ENCODE results near the gene ZFHX3. TPM values are rescaled to one million over a fixed set of nuclear protein-coding genes. Genes with fewer than 3 reads are reported as not detected.

The ZFHX3 gene
- total RNA-seq, 1 experiment from 2014 or later: 1.5 TPM

DNA sequence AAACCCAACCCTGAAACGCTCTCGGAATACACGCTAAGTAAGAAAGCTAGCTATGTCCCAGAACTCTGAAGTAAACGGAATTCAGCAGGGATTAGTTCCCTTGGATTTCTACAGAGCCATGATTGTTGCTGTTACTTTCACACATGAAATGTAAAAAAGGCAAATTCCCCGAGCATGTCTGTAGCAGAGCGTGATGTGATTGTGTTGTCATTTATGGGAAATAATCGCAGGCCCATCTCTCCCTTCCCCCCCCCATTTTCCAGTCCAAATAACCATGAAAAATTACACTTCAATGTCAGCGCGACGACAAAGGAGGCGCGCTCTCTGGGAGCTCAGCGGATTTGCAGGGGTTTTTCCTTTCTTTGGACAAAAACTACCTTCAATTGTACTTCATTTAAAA lies 209.0 kb downstream of the ZFHX3 start:
- H2AK5ac ChIP-seq (ENCODE audit: insufficient read length, low read length): no peak overlapping the region
- no peaks in the 10 kb centered on the region for H3K9me3 ChIP-seq (ENCODE audit: control insufficient read depth, low read depth, low read length)
- H4K91ac ChIP-seq (ENCODE audit: insufficient read length, low read depth, low read length): no peak overlapping the region
- Mint-ChIP-seq H3K27ac (no peak overlapping the region; a peak in 2 of 7 replicates), H3K36me3 (ENCODE audit: insufficient read depth in 1 of 3, low read depth in 3 of 3) (no peaks in the 10 kb centered on the region), H3K4me1 (peaks cover 10 to 14% of the 10 kb centered on the region in 2 experiments), H3K9me3 (no peaks in the 10 kb centered on the region), H3K27me3 (ENCODE audit: low read depth) (peaks cover 2% of the 10 kb centered on the region), H3K4me3 (no peak overlapping the region)
- H4K8ac ChIP-seq (replicated peaks; ENCODE audit: insufficient read length, low read depth, low read length): no peak overlapping the region
- no peaks in the 10 kb centered on the region for H3K79me2 ChIP-seq (ENCODE audit: insufficient read depth, low read length)
- no peak overlapping the region for H3K56ac ChIP-seq (ENCODE audit: insufficient read length, low read depth, low read length)
- H3K23ac ChIP-seq (ENCODE audit: insufficient read length, low read depth, low read length): no peak overlapping the region
- H3K18ac ChIP-seq (ENCODE audit: insufficient read length, low read depth, low read length): no peak overlapping the region
- no peak overlapping the region for H2BK5ac ChIP-seq (ENCODE audit: insufficient read length, low read length)
- no peaks in the 10 kb centered on the region for H3K4me1 ChIP-seq (ENCODE audit: insufficient read depth, low read length)
- no peak overlapping the region for H2BK15ac ChIP-seq (ENCODE audit: low read depth, low read length)
- TF ChIP-seq, protein P1, sequence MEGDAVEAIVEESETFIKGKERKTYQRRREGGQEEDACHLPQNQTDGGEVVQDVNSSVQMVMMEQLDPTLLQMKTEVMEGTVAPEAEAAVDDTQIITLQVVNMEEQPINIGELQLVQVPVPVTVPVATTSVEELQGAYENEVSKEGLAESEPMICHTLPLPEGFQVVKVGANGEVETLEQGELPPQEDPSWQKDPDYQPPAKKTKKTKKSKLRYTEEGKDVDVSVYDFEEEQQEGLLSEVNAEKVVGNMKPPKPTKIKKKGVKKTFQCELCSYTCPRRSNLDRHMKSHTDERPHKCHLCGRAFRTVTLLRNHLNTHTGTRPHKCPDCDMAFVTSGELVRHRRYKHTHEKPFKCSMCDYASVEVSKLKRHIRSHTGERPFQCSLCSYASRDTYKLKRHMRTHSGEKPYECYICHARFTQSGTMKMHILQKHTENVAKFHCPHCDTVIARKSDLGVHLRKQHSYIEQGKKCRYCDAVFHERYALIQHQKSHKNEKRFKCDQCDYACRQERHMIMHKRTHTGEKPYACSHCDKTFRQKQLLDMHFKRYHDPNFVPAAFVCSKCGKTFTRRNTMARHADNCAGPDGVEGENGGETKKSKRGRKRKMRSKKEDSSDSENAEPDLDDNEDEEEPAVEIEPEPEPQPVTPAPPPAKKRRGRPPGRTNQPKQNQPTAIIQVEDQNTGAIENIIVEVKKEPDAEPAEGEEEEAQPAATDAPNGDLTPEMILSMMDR (conservative IDR thresholded peaks at IDR 0.05): no peak
- H4K5ac ChIP-seq (ENCODE audit: insufficient read length, low read depth, low read length): no peak overlapping the region
- H3K79me1 ChIP-seq (ENCODE audit: insufficient read depth, low read depth, low read length, poor library complexity, severe bottlenecking): no peaks in the 10 kb centered on the region
- no peak overlapping the region for H2BK120ac ChIP-seq (ENCODE audit: low read depth, low read length, poor library complexity, severe bottlenecking)
- H2BK20ac ChIP-seq (ENCODE audit: low read depth, low read length, poor library complexity, severe bottlenecking): no peak overlapping the region
- H2BK12ac ChIP-seq (ENCODE audit: insufficient read length, low read depth, low read length): no peak overlapping the region
- H3K23me2 ChIP-seq (ENCODE audit: insufficient read length, low read depth, low read length, poor library complexity, severe bottlenecking): no peaks in the 10 kb centered on the region
- no peak overlapping the region for H3K14ac ChIP-seq (ENCODE audit: insufficient read depth, low read length)
- H2AFZ ChIP-seq (ENCODE audit: low read length): no peak overlapping the region
- H3T11ph ChIP-seq (ENCODE audit: low read length): no peak overlapping the region
- no peaks in the 10 kb centered on the region for H4K20me1 ChIP-seq (ENCODE audit: control insufficient read depth, insufficient read depth, insufficient read length)
- H3K4me2 ChIP-seq (ENCODE audit: insufficient read depth, insufficient read length, low read length): no peak overlapping the region
- H3K27me3 ChIP-seq (ENCODE audit: insufficient read depth, low read length): no peaks in the 10 kb centered on the region
- no peak overlapping the region for H3K4ac ChIP-seq (ENCODE audit: low read depth, low read length)
- DNase-seq: no peak
- WGBS (ENCODE audit: extremely low coverage, insufficient read length, low lambda C conversion rate): no CpG with 5 or more reads among the region's 13 CpGs
- no peak overlapping the region for H3K27ac ChIP-seq (ENCODE audit: insufficient read length, low read depth, low read length)
- H3K9ac ChIP-seq (ENCODE audit: extremely low read depth, insufficient read length, low read length): no peak overlapping the region

Data from H9 (cell line).